Activated T-cell treated with anti-CD3 and anti-CD28 coated beads for 1 hour (primary cell): Measurements from ENCODE around the gene TSGA10IP.

Experiments
- DNase-seq: peaks from one replicate; pipeline ENCODE4 v3.0.0-alpha.2; 2020; ENCODE audit warnings: low read depth

The TSGA10IP gene

GRCh38 chr11:65977621-65978390 lies 32.5 kb downstream of the TSGA10IP start:
- no peak for DNase-seq

GRCh38 chr11:65978391-65979238 lies 33.3 kb downstream of the TSGA10IP start:
- DNase-seq, result no peak

- no peak for DNase-seq
Measured at GRCh38 chr11:65979261-65979759, 34.0 kb downstream of the TSGA10IP start.

- DNase-seq, result no peak
Measured at GRCh38 chr11:65981101-65981740, 35.9 kb downstream of the TSGA10IP start.

- no peak for DNase-seq
Measured at GRCh38 chr11:65981972-65982823, 36.9 kb downstream of the TSGA10IP start.

GRCh38 chr11:65982824-65983588 lies 37.7 kb downstream of the TSGA10IP start:
- DNase-seq, result no peak

- no peak for DNase-seq
Measured at GRCh38 chr11:65983589-65983987, 38.3 kb downstream of the TSGA10IP start.

- DNase-seq, result no peak
Measured at GRCh38 chr11:65987336-65987735, 42.1 kb downstream of the TSGA10IP start.

GRCh38 chr11:65988791-65989592 lies 43.7 kb downstream of the TSGA10IP start:
- DNase-seq, result peak; percentile 89

GRCh38 chr11:65992056-65992455 lies 46.8 kb downstream of the TSGA10IP start:
- no peak for DNase-seq

GRCh38 chr11:65997286-65997685 lies 52.0 kb downstream of the TSGA10IP start:
- no peak for DNase-seq

- peak; percentile 82 for DNase-seq
Measured at GRCh38 chr11:66001942-66002647, 56.8 kb downstream of the TSGA10IP start, which contains the start of the genes BANF1 and EIF1AD. Gene BANF1, plus strand, starts transcription at chr11:66002503. Its CDS starts 748 bp downstream, at chr11:66003251. Gene EIF1AD, minus strand, starts transcription at chr11:66002157. Its CDS starts 1,768 bp downstream, at chr11:66000389.

GRCh38 chr11:66002648-66003225 lies 57.5 kb downstream of the TSGA10IP start:
- no peak for DNase-seq

- DNase-seq, result no peak
Measured at GRCh38 chr11:66003291-66003690, 58.0 kb downstream of the TSGA10IP start.

- no peak for DNase-seq
Measured at GRCh38 chr11:66004186-66004585, 58.9 kb downstream of the TSGA10IP start.

- DNase-seq, result no peak
Measured at GRCh38 chr11:66006134-66006890, 61.0 kb downstream of the TSGA10IP start.

- no peak for DNase-seq
Measured at GRCh38 chr11:66006891-66007176, 61.6 kb downstream of the TSGA10IP start.

- no peak for DNase-seq
Measured at GRCh38 chr11:66007201-66007634, 61.9 kb downstream of the TSGA10IP start.
